Middle frontal gyrus (tissue), 1 donor: ENCODE results near the gene TPRKB.
"Not testable (repeated sequence)": the region's sequence is repeated elsewhere in the genome, so short reads cannot be mapped to it uniquely, and the experiment has no call there.

ENCODE experiments used
- DNase-seq: peaks from one replicate; pipeline ENCODE4 v3.0.0-alpha.2; 2015; ENCODE audit warnings: low spot score; ENCODE audit errors: extremely low spot score

The TPRKB gene

DNA sequence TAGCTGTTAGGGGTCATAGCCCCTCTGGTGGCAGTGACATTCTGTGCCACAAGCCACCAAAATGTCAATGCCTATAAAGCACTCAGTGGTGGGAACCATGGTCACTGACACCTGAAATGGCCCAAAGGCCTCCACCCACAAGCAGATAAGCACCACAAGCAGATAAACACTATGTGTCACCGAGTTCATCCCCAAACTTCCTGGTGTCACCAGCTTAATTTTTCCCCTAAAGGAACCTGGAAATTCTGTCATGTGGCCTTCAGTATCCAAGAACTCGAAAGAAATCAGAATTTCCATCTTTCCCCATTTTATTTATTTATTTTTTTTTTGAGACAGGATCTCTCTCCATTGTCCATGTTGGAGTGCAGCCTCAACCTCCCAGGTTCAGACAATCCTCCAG is 3.6 kb upstream of the TPRKB start:
- no peak for DNase-seq

DNA sequence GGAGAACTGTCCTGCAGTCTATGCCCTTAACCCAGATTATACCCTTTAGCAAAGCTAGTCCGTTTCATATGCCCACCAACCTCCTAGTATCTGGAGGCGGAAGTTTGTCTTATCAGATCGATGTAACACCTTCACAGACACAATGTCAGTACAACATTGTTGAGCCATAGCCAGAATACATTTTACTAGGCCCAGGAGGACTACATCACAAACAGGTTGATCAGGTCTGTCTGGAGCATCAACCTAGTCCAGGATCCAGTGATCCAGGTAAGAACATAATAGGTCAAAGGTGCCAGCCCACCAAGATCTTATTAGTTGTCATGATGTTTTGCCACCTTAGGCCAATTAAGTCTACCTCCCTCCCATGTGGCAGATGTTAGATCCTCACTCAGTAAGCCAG is 2.0 kb upstream of the TPRKB start:
- DNase-seq: no peak

DNA sequence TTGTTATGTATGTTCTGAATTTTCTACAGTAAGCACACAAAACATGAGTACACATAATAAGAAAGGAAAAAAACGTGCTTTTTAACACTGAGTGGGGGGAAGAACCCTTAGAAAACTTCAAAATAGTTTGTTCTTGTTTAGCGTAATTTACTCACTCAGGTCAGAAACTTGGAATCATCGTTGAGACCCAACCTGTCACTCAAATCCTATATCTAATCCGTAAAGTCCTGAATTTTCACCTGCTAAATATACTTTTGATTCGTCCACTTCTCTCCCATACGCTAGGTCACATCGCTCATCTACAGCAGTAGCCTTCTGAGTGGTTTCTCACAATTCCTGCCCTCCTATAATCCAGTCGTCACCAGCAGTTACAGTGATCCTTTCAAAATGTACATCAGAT is 767 bp downstream of the TPRKB start:
- no peak for DNase-seq

DNA sequence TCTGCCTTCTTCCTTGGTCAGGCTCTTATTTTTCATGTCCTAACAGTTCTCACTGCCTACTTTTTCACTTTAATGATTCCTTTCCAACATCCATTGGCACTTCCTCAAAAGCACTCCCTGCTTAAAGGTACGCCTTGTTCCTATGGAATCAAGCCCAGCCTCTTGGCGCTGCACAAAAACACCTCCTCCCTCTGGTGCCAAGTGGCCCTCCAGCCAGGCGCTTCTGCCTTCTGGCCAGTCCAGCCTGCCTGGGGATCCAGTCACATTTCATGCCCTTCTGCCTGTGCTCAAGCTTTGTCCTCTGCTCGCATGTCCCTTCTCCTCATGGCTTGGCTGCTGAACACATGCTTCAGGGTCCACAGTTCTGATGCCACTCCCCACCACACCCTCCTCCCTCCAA is 6.3 kb downstream of the TPRKB start:
- DNase-seq: no peak

DNA sequence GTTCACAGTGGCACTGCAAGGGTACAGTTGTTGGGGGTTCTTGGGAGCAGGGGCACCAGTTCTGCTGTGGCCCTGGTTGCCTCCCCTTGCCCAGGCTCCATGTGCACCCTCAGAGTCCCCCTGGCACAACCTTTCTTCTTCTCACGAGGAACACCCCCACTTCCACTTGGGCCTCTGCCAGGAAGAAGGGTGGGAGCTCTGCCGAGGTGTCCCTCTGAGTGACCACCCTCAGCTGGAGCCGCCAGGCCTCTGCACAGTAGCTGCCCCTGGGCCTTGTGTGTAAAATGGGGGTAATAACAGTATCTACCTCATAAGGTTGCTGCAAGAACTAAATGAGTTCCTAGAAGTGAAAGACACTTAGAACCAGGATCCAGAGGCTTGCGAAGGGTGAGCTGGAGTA is 8.4 kb downstream of the TPRKB start:
- DNase-seq: no peak

DNA sequence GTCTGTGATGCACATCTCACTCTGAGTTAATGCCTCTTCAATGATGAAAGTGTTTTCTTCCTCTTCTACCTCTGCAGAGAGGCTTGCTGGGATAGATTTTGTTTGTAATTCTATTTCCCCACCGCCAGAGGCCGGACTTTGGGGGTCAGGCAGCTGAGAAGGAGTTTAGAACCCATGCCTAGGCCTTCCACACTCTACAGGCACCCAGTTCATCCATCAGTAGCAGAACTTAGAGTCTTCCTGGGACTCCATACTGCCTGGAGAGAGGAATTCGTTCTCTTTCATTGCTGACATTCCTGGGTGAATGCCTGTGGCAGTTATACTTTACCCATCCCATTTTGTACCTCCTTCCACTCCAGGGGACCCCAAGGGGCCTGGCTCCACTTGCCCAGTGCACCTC is 9.1 kb downstream of the TPRKB start:
- DNase-seq: no peak

DNA sequence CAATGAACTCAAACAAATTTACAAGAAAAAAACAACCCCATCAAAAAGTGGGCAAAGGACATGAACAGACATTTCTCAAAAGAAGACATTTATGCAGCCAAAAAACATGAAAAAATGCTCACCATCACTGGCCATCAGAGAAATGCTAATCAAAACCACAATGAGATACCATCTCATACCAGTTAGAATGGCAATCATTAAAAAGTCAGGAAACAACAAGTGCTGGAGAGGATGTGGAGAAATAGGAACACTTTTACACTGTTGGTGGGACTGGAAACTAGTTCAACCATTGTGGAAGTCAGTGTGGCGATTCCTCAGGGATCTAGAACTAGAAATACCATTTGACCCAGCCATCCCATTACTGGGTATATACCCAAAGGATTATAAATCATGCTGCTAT is 10.5 kb downstream of the TPRKB start:
- not testable (repeated sequence) for DNase-seq

DNA sequence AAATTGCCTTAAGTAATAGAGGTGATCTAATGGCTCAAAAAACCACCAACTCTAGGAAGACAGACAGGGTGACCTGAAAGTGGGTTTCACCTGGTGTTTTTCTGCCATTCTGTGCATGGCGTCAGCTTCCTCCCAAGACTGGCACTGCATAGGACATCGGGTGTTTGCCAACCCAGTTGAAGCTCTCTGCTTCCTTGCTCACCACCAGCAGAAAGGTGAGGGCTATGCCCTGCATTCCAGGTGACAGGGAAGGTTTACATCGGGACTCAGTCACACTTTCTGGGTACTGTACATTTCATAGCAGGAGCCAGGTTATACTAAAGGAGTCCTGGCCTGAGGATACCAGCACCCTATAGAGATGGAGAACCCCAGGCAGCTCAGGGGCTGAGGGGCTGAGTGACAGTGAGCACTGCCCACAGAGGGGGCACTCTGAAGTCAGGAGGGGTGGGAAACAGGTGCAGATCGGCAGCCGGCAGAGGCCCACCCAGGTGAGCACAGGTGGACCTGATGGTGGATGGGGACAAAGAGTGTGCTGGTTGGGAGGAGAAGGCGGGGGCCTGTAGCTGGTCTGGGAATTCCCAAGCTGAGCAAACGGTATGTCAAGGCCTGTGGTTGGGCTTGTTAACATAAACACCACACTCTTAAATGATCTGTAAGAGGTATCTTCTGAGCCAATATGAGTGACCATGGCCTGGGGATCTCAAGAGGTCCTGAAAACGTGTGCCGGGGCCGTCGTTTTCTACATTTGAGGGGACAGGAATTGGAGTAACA is 18.1 kb downstream of the TPRKB start:
- no peak for DNase-seq

DNA sequence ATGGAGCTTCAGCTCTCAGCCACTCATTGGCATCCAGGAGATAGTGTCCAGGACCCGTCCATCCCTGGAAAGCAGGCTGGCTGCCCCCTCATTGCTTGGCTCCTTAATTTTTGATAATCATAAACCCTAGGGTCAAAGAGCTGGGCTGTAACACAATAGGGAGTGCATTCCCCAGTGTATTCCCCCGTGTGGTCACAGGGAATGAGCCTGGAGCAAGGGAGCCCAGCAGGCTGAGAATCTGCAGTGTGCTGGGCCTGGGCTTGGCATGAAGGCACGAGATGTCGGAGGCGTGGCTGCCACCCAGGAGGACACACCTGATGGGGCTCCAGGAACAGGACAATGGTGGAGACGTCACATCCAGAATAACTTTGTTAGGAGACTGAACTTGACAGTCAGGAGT is 18.7 kb downstream of the TPRKB start:
- no peak for DNase-seq

DNA sequence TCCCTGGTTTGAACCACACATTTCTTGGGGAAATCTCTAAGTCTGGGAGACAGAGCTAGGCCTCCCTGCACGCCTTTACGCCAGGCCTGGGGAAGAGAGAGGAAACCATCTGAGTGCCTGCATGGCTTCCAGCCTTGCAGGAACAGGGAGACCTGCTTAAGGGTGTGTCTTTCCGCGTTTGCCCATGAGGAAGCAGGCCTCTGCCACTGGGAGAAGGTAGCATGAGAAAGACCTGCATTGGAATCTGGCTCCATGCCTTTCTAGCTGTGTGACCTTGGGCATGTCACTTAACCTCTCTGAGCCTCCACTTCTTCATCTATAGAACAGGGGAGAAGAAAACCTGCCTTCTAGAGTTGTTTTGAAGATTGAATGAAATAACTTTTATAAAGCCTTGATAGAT is 19.4 kb downstream of the TPRKB start:
- not testable (repeated sequence) for DNase-seq

DNA sequence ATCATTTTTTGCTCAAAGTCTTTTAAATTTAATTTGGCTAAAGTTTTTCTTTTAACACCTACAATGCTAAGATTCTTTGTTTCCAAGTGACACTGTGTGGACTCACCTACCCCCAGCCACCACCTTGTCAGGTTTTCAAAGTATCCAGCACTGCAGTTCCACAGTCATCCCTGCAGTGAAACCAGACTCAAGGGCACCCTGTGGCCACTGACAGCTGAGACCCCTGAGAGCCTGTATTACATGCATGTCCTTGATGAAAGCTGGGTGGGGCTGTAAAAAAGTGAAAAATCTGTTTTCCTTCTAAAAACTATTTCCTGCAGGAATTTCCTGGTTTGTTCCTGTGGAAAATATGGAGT is 19.9 kb downstream of the TPRKB start:
- DNase-seq: no peak

DNA sequence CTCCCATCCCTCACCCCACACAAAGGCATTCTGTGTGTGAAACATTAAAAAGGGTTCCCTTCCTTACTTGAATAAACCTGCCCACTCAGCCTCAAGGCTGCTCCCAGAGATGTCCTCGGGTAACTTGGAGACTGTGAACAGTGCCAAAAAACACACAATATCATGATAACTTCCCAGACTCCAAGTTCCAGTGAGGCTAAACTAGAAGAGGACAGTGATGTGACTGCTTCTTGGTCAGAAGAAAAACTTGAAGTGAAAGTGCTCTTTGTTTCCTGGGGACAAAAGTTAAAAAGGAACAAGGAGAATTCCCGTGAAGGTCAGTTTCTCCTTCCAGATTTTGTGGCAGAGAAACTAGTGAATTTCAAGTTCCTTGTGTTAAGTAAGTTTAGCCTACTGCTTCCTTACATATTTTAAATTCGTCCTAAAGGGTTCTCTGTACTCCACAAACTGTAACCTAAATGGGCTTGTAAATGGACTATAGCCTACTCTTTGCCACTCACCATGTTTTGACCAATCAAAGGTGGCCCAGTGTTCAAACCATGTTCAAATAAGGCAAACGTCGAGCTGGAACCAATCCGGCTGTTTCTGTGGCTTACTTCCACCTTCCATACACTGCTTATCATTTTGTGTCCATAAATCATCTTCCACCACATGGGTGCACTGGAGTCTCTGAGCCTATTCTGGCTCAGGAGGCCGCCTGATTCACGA is 20.4 kb downstream of the TPRKB start:
- no peak for DNase-seq

DNA sequence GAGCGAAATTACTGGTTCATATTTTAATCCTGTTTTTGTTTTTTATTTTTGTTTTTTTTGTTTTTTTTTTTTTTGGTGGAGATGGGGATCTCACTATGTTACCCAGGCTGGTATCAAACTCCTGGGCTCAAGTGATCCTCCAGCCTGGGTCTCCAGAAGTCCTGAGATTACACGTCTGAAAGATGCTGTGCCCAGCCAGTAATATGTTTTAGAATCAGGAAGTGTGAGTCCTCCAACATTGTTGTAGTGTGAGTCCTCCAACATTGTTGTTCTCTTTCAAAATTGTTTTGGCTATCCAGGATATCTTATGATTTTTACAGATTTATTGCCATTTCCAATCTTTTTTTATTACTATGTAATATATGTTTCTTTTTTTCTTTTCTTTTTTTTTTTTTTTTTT is 23.1 kb downstream of the TPRKB start:
- DNase-seq: no peak

DNA sequence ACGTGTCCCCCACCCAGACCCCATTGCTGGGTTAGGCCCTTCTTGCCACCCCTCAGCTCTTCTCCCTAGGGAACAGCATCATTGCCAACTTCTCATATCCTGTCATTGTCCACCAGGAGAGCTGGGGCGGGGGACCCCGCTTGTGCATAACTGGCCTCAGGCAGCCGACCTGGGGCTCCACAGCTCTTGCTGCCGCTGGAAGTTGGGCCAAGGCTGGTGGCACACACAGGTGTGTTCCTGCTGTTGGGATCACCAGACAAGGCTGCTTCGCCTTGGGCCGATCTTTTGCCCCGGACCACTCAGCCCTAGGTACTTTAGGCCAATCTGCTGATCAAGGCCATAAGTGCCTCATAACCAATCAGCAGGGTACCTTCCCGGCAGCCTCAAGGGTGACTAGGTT is 28.6 kb downstream of the TPRKB start:
- no peak for DNase-seq

DNA sequence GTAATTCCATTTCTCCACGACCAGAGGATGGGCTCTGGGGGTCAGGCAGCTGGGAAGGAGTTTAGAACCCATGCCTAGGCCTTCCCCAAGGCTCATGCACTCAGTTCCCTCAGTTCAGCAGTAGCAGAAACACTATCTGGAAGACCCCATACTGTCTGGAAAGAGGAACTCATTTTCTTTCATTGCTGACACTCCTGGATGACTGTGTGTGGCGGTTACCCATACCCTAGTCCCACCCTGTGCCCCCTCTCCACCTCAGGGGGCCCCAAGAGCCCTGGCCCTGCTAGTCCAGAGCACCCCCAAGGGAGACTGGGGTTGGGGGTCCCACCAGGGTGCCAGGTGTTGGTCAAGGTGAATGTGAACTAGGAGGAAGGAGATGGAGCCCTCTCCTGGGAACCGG is 29.5 kb downstream of the TPRKB start:
- DNase-seq: no peak

DNA sequence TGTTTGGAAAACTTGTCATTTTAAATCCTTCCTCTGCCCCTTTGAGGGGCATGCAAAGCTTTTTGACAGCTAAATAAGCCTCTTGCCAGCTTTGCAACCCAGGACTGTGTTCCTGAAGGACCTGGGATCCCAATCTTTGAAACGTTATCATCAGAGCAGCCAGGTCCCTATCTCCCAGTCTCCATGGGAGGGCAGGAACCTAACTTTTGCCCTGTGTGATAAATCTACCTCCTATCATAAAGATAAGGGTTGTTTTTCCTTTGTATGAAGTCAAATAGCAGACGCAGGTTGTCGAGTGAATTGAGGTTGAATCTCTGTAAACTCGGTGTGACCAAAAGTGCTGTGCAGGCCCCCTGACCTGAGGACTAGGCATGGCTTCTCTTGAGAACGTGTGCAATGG is 30.1 kb downstream of the TPRKB start:
- DNase-seq: no peak

DNA sequence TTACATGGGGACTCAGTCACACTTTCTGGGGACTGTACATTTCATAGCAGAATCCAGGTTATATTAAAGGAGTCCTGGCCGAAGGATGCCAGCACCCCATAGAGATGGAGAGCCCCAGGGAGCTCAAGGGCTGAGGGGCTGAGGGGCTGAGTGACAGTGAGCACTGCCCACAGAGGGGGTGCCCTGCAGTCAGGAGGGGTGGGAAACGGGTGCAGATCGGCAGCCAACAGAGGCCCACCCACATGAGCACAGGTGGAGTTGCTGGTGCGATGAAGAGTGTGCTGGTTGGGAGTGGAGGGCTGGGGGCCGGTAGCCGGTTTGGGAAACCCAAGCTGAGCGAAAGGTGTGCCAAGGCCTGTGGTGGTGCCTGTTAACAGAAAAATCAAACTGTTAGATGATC is 32.1 kb downstream of the TPRKB start:
- DNase-seq: no peak

DNA sequence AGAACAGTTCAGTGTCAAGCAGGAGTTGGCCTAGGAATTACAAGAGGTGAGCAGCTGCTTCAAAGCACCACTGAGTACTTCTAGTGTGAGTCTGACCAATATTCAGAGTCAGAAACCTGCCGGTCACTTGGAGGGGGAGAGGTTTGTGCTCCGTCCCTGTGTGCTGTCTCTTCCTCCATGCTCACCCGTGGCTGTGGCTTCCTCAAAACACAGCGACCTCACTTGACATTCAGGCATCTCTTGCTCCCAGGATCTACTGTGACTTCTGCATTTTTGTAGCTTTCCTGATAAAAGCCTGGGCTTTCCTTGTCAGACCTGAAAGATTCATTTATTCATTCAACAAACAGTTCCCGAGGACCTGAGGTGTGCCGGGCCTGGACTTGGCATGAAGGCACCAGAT is 32.9 kb downstream of the TPRKB start:
- DNase-seq: no peak

DNA sequence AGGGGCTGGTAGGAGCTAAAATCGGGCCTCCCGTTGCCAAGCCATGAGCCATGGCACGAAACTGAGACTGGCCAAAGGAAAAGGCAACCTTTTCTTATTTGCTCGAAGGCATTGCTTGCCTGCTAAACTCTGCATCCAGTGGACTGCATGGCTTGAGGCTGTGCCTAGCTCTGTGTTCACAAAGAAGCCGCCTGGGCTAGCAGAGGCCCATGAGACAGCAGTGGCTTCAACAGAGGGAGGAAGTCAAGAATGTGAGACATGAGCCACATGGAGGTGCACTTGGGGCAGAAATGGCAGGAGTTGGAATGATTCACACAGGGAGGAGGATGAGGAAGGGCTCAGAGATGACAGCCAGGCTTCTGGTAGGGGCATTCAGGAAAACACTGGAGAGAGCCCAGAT is 33.5 kb downstream of the TPRKB start:
- DNase-seq: no peak

DNA sequence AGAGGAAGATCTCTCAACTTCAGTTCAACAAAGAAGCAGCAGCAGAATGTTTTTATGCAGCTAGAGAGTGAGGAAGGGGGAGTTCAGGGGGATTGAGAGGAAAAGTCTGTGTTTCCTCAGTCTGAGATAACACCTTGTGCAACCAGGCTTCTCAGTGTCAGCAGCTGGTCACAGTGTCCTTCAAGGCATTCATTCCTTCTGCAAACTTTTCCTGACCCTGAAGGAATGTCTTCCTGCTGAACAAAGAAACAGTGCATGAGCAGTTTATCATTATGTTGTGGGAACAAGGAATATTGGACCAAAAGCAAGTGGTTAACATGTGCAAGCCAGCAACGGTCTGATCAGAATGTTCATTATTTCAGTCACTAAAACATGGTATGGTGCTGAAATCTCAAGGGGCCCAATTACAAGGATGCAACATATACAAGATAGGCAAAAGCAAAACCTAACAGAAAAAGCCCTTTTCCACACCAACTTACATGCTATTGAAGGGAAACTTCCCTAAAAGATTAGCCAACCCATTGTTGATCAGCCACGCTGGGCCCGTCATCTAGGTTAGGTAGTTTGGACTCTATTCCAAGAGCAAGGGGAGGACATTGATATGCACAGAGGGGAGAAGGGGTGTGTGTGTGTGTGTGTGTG is 34.2 kb downstream of the TPRKB start:
- not testable (repeated sequence) for DNase-seq

DNA sequence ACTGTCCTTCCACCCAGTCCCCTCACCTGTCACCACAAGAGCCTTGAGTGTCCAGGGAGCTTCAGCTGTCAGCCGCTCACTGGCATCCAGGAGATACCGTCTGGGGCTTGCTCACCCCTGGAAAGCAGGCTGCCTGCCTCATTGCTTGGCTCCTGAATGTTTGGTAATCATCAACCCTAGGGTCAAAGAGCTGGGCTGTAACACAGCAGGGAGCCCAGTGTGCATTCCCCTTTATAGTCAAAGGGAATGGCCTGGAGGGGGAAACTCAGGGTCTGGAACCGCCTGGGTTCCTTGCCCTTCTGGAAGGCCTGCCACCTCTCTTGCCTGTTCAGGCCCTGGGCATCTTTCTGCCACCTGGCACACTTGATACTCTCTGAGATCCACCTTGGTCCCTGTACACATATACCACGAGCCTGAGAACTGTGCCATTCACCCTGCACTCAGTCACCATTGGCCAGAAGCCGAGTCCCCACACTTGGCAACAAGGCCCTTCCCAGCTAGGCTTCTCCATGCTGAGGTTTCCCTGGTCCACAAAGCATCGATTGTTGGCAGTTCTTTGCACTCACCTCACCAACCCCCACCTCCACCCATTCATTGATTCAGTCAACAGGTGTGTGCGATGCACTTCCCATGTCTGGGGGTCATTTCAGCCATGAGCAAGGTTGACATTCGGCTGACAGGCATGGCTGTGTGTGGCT is 35.0 kb downstream of the TPRKB start:
- DNase-seq: no peak

DNA sequence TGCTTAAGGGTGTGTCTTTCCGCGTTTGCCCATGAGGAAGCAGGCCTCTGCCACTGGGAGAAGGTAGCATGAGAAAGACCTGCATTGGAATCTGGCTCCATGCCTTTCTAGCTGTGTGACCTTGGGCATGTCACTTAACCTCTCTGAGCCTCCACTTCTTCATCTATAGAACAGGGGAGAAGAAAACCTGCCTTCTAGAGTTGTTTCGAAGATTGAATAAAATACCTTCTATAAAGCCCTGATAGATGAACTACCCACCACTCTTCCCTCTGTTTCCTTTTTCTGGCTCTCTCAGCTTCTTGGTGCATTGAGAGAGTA is 35.7 kb downstream of the TPRKB start:
- not testable (repeated sequence) for DNase-seq
